Measurements from ENCODE around the gene USP12.

GRCh38 chr13:27133889-27134288, 37.7 kb downstream of the USP12 start:
- TF ChIP-seq CTCF (conservative IDR thresholded peaks at IDR 0.05; ENCODE audit: low read depth in 2 of 2), result no peak
- no peak for TF ChIP-seq REST (IDR thresholded peaks at IDR 0.05; ENCODE audit: unreplicated experiment)

Measured in GM23338 (cell line).